NB4 (cell line): ENCODE data around the gene KLF11.

Experiments
- CTCF ChIP-seq: IDR thresholded peaks from one replicate; pipeline ENCODE4 v1.5.1; 2012; ENCODE audit warnings: low read depth, low read length
- POLR2A ChIP-seq: IDR thresholded peaks from 2 replicates; pipeline ENCODE4 v1.6.1; 2011; ENCODE audit warnings: mild to moderate bottlenecking; ENCODE audit not compliant: insufficient read length; ENCODE audit errors: extremely low read depth
- TF ChIP-seq, protein P1 (sequence below): IDR thresholded peaks from 2 replicates; pipeline ENCODE4 v1.6.1; 2011; ENCODE audit warnings: low read depth, low read length

DNA sequence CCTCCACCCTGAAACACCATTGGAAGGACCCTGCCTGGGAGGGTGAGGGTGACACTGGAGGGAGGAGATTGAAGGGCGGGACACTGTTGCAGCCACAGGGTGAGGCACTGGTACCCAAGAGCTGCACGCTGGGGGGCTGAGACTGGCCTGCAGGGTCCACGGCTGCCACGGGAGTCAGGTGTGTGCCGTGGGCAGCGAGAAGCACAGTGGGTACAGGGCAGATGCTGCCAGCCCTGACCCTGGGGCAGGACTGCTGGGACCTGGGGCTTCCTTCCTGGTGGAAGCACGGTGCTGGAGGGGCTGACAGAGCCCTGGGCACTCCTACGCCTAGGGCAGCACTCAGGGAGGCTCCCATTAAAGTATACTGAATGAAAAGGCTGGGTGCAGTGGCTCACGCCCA is 20.2 kb downstream of the KLF11 start:
- no peak for TF ChIP-seq CTCF
- TF ChIP-seq, protein P1, sequence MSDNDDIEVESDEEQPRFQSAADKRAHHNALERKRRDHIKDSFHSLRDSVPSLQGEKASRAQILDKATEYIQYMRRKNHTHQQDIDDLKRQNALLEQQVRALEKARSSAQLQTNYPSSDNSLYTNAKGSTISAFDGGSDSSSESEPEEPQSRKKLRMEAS, result no peak
- no peak for TF ChIP-seq POLR2A
